Mucosa of descending colon (tissue), 3 donors: ENCODE results near the gene GRIN2A. TPM values are rescaled to one million over a fixed set of nuclear protein-coding genes. Genes with fewer than 3 reads are reported as not detected.

Experiments
- ATAC-seq: fragments of 200-7000 bp; cut with Tn5 transposase; one replicate; pipeline ENCODE4 v1.9.1; 2020; ENCODE audit warnings: mild to moderate bottlenecking, moderate library complexity
- DNase-seq, 3 donors: peaks; one replicate each; pipeline ENCODE4 v3.0.0-alpha.2; 2020
- H3K36me3 ChIP-seq: fragments of 200-600 bp; one replicate; pipeline ENCODE4 v1.8.0; 2021; ENCODE audit warnings: low read depth, mild to moderate bottlenecking
- H3K4me1 ChIP-seq: fragments of 200-600 bp; one replicate; pipeline ENCODE4 v1.8.0; 2021; ENCODE audit warnings: low read depth, mild to moderate bottlenecking
- H3K4me3 ChIP-seq: fragments of 200-600 bp; one replicate; pipeline ENCODE4 v1.8.0; 2021; ENCODE audit warnings: mild to moderate bottlenecking
- H3K9me3 ChIP-seq: fragments of 200-600 bp; one replicate; pipeline ENCODE4 v1.8.0; 2021; ENCODE audit warnings: mild to moderate bottlenecking
- intact Hi-C, 2 donors: fragments of 100-400 bp; cut with DNase I in 1 of 2; cut with micrococcal nuclease in 1 of 2; formaldehyde crosslinking; loops; one replicate each; pipeline versions ENCODE4 v1.11.0 to v1.11.1; 2022; cut with DNase I, micrococcal nuclease
- total RNA-seq, 3 donors: library from RNA; stranded (reverse); fragmentation: NEBNext Ultra II Directional in 2 of 3; extraction: Animal tissue kit (Norgen Biotek cat#: 25700) in 2 of 3; gene quantifications; one replicate each; pipeline versions ENCODE4 v1.2.1 to v1.2.4, GENCODE V29; 2021 to 2023
- TF ChIP-seq, protein P1 (sequence below): fragments of 200-600 bp; IDR thresholded peaks from one replicate; pipeline ENCODE4 v1.8.0; 2022; ENCODE audit warnings: antibody characterized with exemption, mild to moderate bottlenecking
- donor health status: DM: no; HTN: no; CAD: no; lungs with moderate emphysema.
- donor health status: DM: no; HTN: no; CAD: no.
- donor health status: DM: no; HTN: yes; CAD: no.

The GRIN2A gene
- total RNA-seq, 3 donors from 2014 or later: 0.39 to 0.57 (median 0.49) TPM

DNA sequence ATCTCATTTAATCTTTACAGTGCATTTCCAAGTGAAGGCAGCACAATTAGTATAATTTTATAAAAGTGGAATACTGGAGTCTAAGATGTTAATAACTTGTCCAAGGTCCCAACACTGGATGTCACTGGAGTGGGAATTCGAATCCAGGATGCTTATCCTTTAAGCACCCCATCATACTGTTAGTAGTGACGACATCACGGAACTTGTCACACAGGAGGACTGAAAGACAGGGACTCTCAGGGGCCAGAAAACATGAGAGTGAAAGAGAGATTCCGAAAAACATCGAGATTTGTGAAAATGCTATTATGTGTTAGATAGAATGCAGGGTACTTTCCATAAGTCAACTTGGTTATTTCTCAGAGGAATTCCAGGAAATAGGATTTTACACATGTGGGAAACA, 374.0 kb downstream of the GRIN2A start:
- H3K4me3 ChIP-seq: no peak overlapping the region
- H3K9me3 ChIP-seq: no peaks in the 10 kb centered on the region
- intact Hi-C loops: no loop called here
- no peak for ATAC-seq
- H3K4me1 ChIP-seq: no peaks in the 10 kb centered on the region
- TF ChIP-seq, protein P1, sequence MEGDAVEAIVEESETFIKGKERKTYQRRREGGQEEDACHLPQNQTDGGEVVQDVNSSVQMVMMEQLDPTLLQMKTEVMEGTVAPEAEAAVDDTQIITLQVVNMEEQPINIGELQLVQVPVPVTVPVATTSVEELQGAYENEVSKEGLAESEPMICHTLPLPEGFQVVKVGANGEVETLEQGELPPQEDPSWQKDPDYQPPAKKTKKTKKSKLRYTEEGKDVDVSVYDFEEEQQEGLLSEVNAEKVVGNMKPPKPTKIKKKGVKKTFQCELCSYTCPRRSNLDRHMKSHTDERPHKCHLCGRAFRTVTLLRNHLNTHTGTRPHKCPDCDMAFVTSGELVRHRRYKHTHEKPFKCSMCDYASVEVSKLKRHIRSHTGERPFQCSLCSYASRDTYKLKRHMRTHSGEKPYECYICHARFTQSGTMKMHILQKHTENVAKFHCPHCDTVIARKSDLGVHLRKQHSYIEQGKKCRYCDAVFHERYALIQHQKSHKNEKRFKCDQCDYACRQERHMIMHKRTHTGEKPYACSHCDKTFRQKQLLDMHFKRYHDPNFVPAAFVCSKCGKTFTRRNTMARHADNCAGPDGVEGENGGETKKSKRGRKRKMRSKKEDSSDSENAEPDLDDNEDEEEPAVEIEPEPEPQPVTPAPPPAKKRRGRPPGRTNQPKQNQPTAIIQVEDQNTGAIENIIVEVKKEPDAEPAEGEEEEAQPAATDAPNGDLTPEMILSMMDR: no peak
- no peaks in the 10 kb centered on the region for H3K36me3 ChIP-seq
- DNase-seq: no peak

DNA sequence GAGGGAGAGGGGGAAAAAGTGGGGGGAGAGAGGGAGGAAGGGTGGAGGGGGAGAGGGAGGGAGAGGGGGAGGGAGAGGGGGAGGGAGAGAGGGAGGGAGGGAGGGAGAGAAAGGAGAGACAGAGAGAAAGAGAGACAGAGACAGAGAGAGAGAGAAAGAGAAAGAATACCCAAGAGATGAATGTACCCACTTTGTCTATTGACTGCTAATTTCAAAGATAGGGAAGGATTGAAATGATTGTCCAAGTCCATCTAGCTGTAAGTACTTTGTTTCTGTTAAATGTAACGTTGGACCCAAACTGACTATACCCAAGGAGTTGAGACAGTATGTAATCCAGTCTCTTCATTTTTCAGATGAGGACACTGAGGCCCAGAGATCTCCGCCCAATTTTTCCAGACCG, 374.9 kb downstream of the GRIN2A start:
- ATAC-seq (no peak), DNase-seq (no peak)
- Histone ChIP-seq H3K36me3 (no peaks in the 10 kb centered on the region), H3K4me1 (no peaks in the 10 kb centered on the region), H3K4me3 (no peak overlapping the region), H3K9me3 (no peaks in the 10 kb centered on the region)
- TF ChIP-seq, protein P1: no peak
- intact Hi-C loops: no loop called here

DNA sequence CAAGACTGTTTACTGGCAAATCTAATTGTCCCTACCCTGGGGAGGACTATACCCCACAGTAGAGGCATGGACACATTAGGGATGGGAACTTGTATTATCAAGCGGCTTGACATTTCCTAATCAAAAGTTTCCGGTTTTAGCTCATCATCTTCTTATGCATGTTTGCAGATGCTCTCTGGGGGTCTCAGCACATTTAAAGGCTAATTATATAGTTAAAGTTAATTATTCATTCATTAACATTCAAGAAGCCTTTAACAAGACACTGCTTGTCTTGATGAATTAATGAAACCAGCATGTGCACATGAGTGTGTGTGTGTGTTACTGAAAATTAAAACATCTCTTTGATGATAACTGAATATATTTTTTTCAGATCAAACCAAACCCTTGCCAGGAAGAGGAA, 377.1 kb downstream of the GRIN2A start:
- Histone ChIP-seq H3K4me1 (no peaks in the 10 kb centered on the region), H3K9me3 (no peaks in the 10 kb centered on the region), H3K4me3 (no peak overlapping the region), H3K36me3 (no peaks in the 10 kb centered on the region)
- no peak for ATAC-seq
- TF ChIP-seq, protein P1: no peak
- DNase-seq: no peak
- intact Hi-C loops: no loop called here

DNA sequence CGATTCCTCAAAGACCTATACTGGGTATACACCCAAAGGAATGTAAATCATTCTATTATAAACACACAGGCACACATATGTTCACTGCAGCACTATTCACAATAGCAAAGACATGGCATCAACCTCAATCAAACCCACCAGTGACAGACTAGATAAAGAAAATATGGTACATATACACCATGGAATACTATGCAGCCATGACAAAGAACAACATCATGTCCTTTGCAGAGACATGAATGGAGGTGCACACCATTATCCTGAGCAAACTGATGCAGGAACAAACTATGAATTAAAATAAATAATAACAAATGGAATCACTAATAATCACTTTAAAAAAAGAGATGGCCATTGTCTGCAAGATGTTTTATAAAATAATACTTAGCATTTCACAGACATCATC, 380.1 kb downstream of the GRIN2A start:
- Histone ChIP-seq H3K4me1 (no peaks in the 10 kb centered on the region), H3K4me3 (no peak overlapping the region), H3K36me3 (no peaks in the 10 kb centered on the region), H3K9me3 (no peaks in the 10 kb centered on the region)
- ATAC-seq: no peak
- DNase-seq: no peak
- intact Hi-C loops: no loop called here
- TF ChIP-seq, protein P1: no peak

DNA sequence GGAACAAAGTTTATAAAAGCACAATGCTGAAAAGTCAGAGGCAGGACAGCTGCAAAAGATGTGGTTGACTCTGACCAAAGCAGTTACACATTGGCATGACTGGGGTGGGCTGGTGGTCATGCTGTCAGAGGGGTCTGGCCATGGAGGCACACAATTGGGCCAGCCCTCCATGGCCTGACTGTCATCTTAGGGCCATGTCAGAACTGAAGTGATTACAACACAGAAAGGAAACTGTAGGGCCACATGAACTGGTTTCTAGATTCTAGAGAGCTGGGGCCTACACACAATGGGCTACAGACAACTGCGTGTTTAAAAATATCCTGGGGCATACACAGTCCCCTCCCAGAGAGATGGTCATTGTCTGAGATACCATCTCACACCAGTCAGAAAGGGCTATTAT, 380.6 kb downstream of the GRIN2A start:
- Histone ChIP-seq H3K9me3 (no peaks in the 10 kb centered on the region), H3K4me1 (no peaks in the 10 kb centered on the region), H3K36me3 (no peaks in the 10 kb centered on the region), H3K4me3 (no peak overlapping the region)
- TF ChIP-seq, protein P1: no peak
- ATAC-seq: no peak
- intact Hi-C loops: no loop called here
- no peak for DNase-seq

DNA sequence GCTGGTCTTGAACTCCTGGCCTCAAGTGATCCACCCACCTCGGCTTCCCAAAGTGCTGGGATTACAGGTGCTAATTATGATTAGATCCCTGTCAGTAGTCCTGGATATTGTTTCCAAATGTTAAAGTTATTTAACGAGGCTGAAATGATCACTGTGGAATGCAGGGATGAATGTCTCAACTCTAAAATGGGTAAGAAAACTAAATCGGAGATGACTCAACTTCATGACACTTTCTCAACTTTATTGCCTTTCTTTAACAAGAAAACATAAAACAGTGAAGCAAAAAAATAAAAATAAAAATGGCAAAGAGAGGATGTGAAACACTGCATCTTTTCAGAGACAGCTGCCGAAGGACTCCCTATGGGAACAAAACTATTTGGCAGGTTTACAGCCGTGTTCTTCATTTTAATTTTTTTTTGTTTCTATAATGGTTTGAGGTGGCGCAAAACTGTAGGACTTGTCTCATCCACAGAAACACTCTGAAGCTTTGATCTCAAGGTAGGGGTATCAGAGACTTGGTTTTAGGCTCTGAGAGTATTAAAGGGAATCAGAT, 382.0 kb downstream of the GRIN2A start:
- no peak for ATAC-seq
- TF ChIP-seq, protein P1: no peak
- Histone ChIP-seq H3K4me3 (no peak overlapping the region), H3K4me1 (no peaks in the 10 kb centered on the region), H3K9me3 (no peaks in the 10 kb centered on the region), H3K36me3 (no peaks in the 10 kb centered on the region)
- intact Hi-C loops: no loop called here
- no peak for DNase-seq
